SJCRH30 (cell line): Measurements from ENCODE around the gene CNN3. TPM values are rescaled to one million over a fixed set of nuclear protein-coding genes. Genes with fewer than 3 reads are reported as not detected.

Source experiments
- DNase-seq, 2 experiments: peaks; one replicate each; pipeline ENCODE4 v3.0.0-alpha.2; 2015 to 2020
- H3K27ac ChIP-seq: fragments of 250-450 bp; sonication (Bioruptor Pico); 2 replicates; pipeline ENCODE4 v1.5.1; 2020; ENCODE audit warnings: mild to moderate bottlenecking, moderate library complexity
- H3K27me3 ChIP-seq: fragments of 250-450 bp; sonication (Bioruptor Pico); 2 replicates; pipeline ENCODE4 v1.5.1; 2020; ENCODE audit warnings: mild to moderate bottlenecking, moderate library complexity
- H3K36me3 ChIP-seq: fragments of 250-450 bp; sonication (Bioruptor Pico); 2 replicates; pipeline ENCODE4 v1.5.1; 2020; ENCODE audit warnings: mild to moderate bottlenecking, moderate library complexity
- H3K4me1 ChIP-seq: fragments of 250-450 bp; sonication (Bioruptor Pico); 2 replicates; pipeline ENCODE4 v1.5.1; 2020; ENCODE audit warnings: mild to moderate bottlenecking, moderate library complexity
- H3K4me3 ChIP-seq: fragments of 250-450 bp; sonication (Bioruptor Pico); 2 replicates; pipeline ENCODE4 v1.5.1; 2020; ENCODE audit warnings: mild to moderate bottlenecking, moderate library complexity
- H3K9me3 ChIP-seq: fragments of 250-450 bp; sonication (Bioruptor Pico); replicated peaks from 2 replicates; pipeline ENCODE4 v1.5.1; 2020; ENCODE audit warnings: mild to moderate bottlenecking, moderate library complexity
- total RNA-seq: library from RNA; depleted of rRNA; stranded (reverse); fragments of >200 nt; shearing (Covaris generic); gene quantifications from 2 replicates; pipeline ENCODE4 v1.2.3, GENCODE V29; 2014

Gene CNN3
- total RNA-seq, 1 experiment from 2014 or later: 387 TPM

GRCh38 chr1:94872771-94873495 lies 54.0 kb downstream of the CNN3 start:
- peak overlapping the region; percentile 64 for H3K27ac ChIP-seq

DNA sequence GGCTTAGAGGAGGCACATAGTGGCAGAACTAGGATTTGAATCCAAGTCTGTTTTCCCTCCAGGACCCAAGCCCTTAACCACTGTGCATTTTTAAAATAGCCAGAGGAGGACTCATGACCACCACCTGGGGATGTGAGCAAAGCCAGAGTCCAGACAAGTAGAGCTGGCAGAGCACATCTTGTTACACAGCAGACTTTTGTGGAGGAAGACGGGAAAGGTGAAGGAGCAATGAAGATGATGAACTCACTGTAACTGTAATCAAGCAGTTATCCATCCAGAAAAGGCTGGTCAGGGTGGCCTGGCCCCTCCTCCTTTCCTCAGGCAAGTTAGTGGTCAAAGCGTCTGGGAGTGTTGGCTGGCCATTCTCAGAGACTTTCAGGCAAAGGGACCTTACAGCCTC lies 55.9 kb downstream of the CNN3 start:
- Histone ChIP-seq H3K36me3 (no peaks in the 10 kb centered on the region), H3K4me3 (no peak overlapping the region), H3K27me3 (no peaks in the 10 kb centered on the region), H3K27ac (no peak overlapping the region), H3K4me1 (peaks cover 38% of the 10 kb centered on the region), H3K9me3 (no peaks in the 10 kb centered on the region)
- no peak for DNase-seq

More at GRCh38 chr1:94872771-94873495, 54.0 kb downstream of the CNN3 start:
- peak overlapping the region; percentile 22 for H3K4me3 ChIP-seq
- H3K9me3 ChIP-seq: no peaks in the 10 kb centered on the region
- no peaks in the 10 kb centered on the region for H3K27me3 ChIP-seq
- no peaks in the 10 kb centered on the region for H3K36me3 ChIP-seq
- peaks cover 30% of the 10 kb centered on the region for H3K4me1 ChIP-seq
- DNase-seq: no peak

GRCh38 chr1:94866164-94866807 lies 60.6 kb downstream of the CNN3 start:
- peaks cover 40% of the 10 kb centered on the region for H3K4me1 ChIP-seq
- H3K36me3 ChIP-seq: no peaks in the 10 kb centered on the region
- H3K27ac ChIP-seq: peak overlapping the region; percentile 55
- H3K27me3 ChIP-seq: no peaks in the 10 kb centered on the region
- no peak overlapping the region for H3K4me3 ChIP-seq
- no peaks in the 10 kb centered on the region for H3K9me3 ChIP-seq
- peak; percentile 38 to 83 for DNase-seq

GRCh38 chr1:94865360-94865759 lies 61.5 kb downstream of the CNN3 start:
- peaks cover 40% of the 10 kb centered on the region for H3K4me1 ChIP-seq
- DNase-seq: peak; percentile 75 to 92
- no peaks in the 10 kb centered on the region for H3K9me3 ChIP-seq

DNA sequence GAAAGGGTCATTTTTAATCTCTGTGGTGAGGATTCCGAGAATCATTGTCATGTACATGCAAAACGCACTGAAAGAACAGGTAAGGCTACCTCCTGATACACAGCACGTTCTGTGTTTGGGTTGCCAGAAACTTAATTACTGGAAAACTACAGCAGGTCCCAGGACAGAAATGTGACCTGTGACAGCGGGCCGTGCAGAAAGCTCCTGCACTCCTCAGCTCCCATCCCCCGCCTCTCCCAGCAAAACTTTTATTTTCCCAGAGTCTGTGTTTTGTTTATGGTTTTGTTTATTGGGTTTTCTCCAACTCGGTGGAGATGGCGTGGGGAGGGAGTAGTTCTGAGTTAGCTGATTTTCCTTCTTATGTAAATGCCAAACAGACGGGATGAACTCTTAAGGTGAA lies 62.1 kb downstream of the CNN3 start:
- peaks cover 40% of the 10 kb centered on the region for H3K4me1 ChIP-seq
- no peaks in the 10 kb centered on the region for H3K9me3 ChIP-seq
- no peaks in the 10 kb centered on the region for H3K27me3 ChIP-seq
- H3K36me3 ChIP-seq: no peaks in the 10 kb centered on the region
- H3K27ac ChIP-seq: peak overlapping the region; percentile 55
- peak overlapping the region; percentile 17 for H3K4me3 ChIP-seq
- peak in 1 of 2 experiments; percentile 33 for DNase-seq

More at GRCh38 chr1:94865360-94865759, 61.5 kb downstream of the CNN3 start:
- peak overlapping the region; percentile 55 for H3K27ac ChIP-seq
- no peaks in the 10 kb centered on the region for H3K27me3 ChIP-seq
- no peaks in the 10 kb centered on the region for H3K36me3 ChIP-seq
- peak overlapping the region; percentile 17 for H3K4me3 ChIP-seq

DNA sequence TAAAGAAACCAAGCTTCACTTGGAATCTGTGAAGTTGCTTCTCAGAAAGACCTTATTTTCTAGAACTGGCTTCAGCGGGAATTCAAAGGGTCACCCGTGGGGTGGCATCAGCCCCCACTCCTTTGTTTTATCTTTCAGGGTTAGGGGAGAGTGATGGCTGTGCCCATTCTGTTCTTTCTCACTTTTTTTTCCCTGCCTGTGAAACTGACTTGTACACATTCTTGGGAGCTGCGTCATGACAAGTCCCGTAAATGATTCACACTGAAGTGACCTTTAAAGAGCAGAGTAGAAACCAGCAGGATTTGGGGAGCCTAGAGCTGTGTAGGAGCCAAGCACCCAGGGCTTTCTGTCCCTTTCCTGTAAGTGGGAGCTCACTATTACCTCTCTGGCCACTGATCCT lies 63.0 kb downstream of the CNN3 start:
- H3K27ac ChIP-seq: peak overlapping the region; percentile 55
- no peaks in the 10 kb centered on the region for H3K36me3 ChIP-seq
- H3K4me1 ChIP-seq: peaks cover 40% of the 10 kb centered on the region
- peak; percentile 35 to 63 for DNase-seq
- no peaks in the 10 kb centered on the region for H3K27me3 ChIP-seq
- no peak overlapping the region for H3K4me3 ChIP-seq
- H3K9me3 ChIP-seq: no peaks in the 10 kb centered on the region

DNA sequence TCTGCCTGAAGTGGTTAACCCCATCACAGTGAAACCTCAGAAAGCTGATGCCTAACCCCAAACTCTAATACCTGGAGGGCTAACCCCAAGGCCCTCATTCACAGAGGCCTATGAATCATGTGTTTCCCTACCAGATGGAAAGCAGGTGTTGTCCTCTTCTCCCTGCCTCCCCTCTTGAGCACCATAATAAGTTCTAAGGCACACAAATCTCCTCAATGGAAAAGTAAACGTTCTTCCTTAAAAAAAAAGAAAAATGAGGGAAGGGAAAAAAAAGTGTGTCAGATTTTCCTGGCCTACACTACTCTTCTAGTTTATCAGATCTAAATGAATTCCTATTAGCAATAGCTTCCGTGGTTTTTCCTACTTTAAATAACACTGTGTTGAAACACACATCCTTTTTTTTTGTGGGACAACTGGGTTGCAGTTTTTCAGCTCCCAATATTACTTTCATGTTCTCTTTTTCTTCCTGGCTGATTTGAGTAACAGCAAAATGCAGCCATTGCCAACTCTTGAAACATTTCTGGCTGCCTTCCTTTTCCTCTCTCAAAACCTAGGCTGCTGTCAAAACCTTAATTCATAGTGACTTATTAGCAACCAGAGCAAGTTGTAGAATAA lies 63.5 kb downstream of the CNN3 start:
- peak overlapping the region; percentile 55 for H3K27ac ChIP-seq
- peaks cover 40% of the 10 kb centered on the region for H3K4me1 ChIP-seq
- no peaks in the 10 kb centered on the region for H3K9me3 ChIP-seq
- no peaks in the 10 kb centered on the region for H3K27me3 ChIP-seq
- DNase-seq: no peak
- no peak overlapping the region for H3K4me3 ChIP-seq
- no peaks in the 10 kb centered on the region for H3K36me3 ChIP-seq

GRCh38 chr1:94862718-94863117 lies 64.2 kb downstream of the CNN3 start:
- DNase-seq: no peak
- Histone ChIP-seq H3K36me3 (no peaks in the 10 kb centered on the region), H3K4me1 (peaks cover 40% of the 10 kb centered on the region), H3K9me3 (no peaks in the 10 kb centered on the region), H3K27ac (no peak overlapping the region), H3K27me3 (no peaks in the 10 kb centered on the region), H3K4me3 (no peak overlapping the region)

- Histone ChIP-seq H3K4me1 (peaks cover 24% of the 10 kb centered on the region), H3K27ac (no peak overlapping the region), H3K27me3 (no peaks in the 10 kb centered on the region), H3K36me3 (no peaks in the 10 kb centered on the region), H3K9me3 (no peaks in the 10 kb centered on the region), H3K4me3 (no peak overlapping the region)
- no peak for DNase-seq
These were observed 67.7 kb downstream of the CNN3 start for GRCh38 chr1:94859174-94859573.

GRCh38 chr1:94858276-94858675 lies 68.6 kb downstream of the CNN3 start:
- Histone ChIP-seq H3K4me3 (no peak overlapping the region), H3K4me1 (peaks cover 15% of the 10 kb centered on the region), H3K36me3 (no peaks in the 10 kb centered on the region), H3K27me3 (no peaks in the 10 kb centered on the region), H3K9me3 (no peaks in the 10 kb centered on the region), H3K27ac (no peak overlapping the region)
- no peak for DNase-seq

GRCh38 chr1:94856868-94857267 lies 70.0 kb downstream of the CNN3 start:
- no peaks in the 10 kb centered on the region for H3K27me3 ChIP-seq
- no peak overlapping the region for H3K4me3 ChIP-seq
- no peak overlapping the region for H3K27ac ChIP-seq
- no peak for DNase-seq
- no peaks in the 10 kb centered on the region for H3K36me3 ChIP-seq
- no peaks in the 10 kb centered on the region for H3K9me3 ChIP-seq
- peaks cover 10% of the 10 kb centered on the region for H3K4me1 ChIP-seq

- Histone ChIP-seq H3K4me3 (no peak overlapping the region), H3K4me1 (peaks cover 10% of the 10 kb centered on the region), H3K9me3 (no peaks in the 10 kb centered on the region), H3K36me3 (no peaks in the 10 kb centered on the region), H3K27ac (no peak overlapping the region), H3K27me3 (no peaks in the 10 kb centered on the region)
- DNase-seq: no peak
These were observed 70.9 kb downstream of the CNN3 start for GRCh38 chr1:94856004-94856403.

DNA sequence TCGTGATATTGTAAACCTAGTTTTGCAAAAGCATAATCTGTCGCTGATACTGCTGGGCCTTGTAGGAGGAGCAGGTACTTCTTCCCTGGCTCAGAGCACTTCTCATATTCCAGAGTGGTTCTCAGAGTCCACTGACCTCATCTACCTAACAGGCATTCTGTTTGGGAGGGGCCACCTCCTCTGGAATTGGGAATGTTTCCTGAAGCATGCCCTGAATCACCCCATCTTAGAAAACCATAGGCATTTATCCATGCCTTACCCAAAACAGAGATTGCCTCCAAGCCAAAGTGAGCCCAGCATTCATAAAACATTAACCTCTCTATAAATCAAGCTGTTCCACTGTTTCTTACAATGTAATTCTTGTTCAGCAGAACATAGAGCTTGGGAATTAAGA lies 71.6 kb downstream of the CNN3 start:
- Histone ChIP-seq H3K36me3 (no peaks in the 10 kb centered on the region), H3K4me1 (peaks cover 10% of the 10 kb centered on the region), H3K27me3 (no peaks in the 10 kb centered on the region), H3K9me3 (no peaks in the 10 kb centered on the region), H3K4me3 (peak overlapping the region; percentile 57), H3K27ac (peak overlapping the region; percentile 45)
- DNase-seq: peak in 1 of 2 experiments; percentile 13

GRCh38 chr1:94854458-94855306 lies 72.2 kb downstream of the CNN3 start:
- no peaks in the 10 kb centered on the region for H3K9me3 ChIP-seq
- no peaks in the 10 kb centered on the region for H3K27me3 ChIP-seq
- peak; percentile 90 to 96 for DNase-seq
- H3K36me3 ChIP-seq: no peaks in the 10 kb centered on the region
- H3K4me3 ChIP-seq: peak overlapping the region; percentile 57
- peak overlapping the region; percentile 45 for H3K27ac ChIP-seq
- peaks cover 10% of the 10 kb centered on the region for H3K4me1 ChIP-seq
